HG03520 (cell line): ENCODE data around the gene PAQR5.
"Not testable (repeated sequence)": the region's sequence is repeated elsewhere in the genome, so short reads cannot be mapped to it uniquely, and the experiment has no call there.

ENCODE experiments used
- ATAC-seq: cut with Tn5 transposase; IDR thresholded peaks from one replicate; pipeline ENCODE4 v1.9.1; 2021; ENCODE audit warnings: mild to moderate bottlenecking, moderate library complexity; ENCODE audit not compliant: unreplicated experiment

Gene PAQR5

DNA sequence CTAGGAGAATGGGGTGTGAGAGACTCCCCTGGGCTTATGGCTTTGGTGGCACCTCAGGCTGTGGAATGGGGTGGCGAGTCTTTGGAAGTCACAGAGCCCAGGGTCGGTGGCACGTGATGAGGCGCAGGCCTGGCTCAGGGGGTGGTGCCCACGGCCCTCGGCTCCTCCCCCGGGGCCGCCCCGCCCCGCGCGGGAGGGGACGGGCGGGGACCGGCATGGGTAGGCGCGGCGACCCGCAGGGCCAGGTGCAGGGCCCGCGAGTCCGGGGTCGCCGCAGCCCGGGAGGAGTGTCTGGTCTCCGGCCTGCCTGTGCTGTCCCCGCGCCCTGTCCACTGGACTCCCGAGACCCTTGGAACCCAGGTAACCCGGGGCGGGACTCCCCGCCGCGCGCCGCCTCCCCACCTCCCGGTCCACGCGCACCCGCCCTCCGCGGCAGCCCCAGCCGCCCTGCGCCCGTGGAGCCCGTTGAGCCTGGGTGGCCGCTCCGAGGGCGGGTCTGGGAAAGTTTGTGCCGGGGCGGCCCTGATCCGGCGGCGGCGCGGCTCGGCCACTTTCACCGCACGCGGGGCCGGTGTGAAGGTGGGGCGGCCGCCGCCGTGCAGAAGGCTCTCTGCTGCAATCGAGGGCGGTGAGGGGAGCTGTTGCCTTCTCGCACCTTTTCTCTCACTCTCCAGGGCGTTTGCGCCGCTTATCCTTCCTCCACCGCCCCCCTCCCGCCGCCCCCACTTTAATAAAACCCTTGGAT lies at the start of gene PAQR5:
TSS of gene PAQR5 (plus strand) at position 216 of the 745 bp plus-strand sequence. CDS start 61,169 bp downstream, outside the sequence.
- no peak for ATAC-seq

DNA sequence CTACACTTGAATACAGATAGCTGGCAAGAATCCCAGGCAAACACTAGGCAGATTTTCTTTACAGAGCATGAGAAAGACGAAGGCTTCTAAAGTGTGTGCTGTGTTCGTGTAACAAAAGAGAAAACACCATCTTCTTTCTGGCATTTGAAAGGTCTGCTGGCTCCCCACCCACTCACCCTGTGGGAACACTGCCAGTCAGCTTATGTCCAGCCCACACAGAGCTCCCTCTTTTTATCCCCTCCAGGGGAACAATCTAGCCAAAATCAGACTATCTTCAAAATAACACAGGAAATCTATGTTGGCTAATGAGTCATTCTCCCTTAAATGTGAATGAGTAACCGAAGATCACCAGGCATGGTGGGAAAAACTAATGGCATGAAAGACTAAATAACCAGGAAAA lies 45.6 kb upstream of the PAQR5 start:
- no peak for ATAC-seq

GRCh38 chr15:69265347-69265955 lies 33.3 kb upstream of the PAQR5 start:
- ATAC-seq, result no peak

DNA sequence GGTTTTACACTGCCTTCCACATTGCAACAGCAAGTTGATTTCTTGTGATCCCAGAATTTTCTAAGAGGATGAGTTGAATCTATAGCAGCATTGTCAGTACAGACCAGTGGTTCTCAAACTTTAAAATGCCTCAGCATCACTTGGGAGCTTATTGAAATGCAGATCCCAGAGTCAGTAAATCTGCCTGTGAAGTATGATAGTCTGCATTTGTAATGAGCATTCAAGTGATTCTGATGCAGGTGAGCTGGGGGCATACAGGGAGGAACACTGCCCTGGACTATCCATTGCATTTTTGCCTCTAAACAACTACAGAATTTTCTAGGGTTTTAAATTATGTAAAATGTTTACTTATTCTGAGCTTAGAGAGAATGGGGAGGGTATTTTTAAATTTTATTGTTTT lies 27.5 kb upstream of the PAQR5 start:
- no peak for ATAC-seq

DNA sequence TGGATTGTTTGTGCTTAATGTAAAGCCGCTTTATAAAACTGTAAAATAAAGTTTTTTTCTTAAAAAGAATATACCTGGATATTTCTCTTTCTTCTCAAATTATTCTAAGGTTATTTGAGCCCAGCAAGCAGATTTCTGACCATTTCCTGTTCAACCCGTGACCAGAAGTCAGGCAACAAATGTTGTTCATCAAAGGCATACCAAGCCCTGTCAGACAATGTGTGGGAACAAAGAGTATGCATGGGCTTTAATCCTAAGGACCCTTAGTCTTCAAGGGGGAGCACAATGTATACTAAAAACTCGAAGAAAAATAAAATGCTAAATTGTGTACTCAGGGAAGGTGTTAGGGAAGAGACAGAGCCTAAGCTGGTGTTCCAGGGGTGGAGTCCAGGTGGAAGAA lies 26.6 kb upstream of the PAQR5 start:
- ATAC-seq, result no peak

DNA sequence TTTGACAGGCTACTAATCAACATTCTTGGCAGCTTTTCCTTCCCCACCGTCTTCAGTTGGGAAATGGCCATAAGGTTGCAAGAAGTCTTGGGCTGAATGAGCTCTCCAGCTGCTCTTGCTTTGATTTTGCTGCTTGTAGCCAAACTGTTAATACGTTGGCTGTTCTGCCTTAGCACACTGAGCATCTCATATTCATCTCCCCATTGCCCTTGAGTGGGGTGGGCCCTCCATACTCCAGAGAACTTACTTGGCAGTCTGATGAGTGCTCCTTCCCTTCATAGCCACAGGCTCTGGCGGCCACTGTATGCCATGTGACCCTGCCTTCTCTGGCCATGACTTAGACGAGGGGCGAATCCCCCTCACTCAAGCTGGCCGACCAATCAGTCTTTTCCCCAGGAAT lies 25.8 kb upstream of the PAQR5 start:
- no peak for ATAC-seq

- ATAC-seq, result no peak
Measured at GRCh38 chr15:69275074-69275670, 23.5 kb upstream of the PAQR5 start.

GRCh38 chr15:69275933-69276560 lies 22.7 kb upstream of the PAQR5 start:
- ATAC-seq, result no peak

- ATAC-seq, result no peak
Measured at GRCh38 chr15:69277316-69277715, 21.4 kb upstream of the PAQR5 start.

- no peak for ATAC-seq
Measured at GRCh38 chr15:69279636-69280035, 19.1 kb upstream of the PAQR5 start.

- ATAC-seq, result no peak
Measured at GRCh38 chr15:69280783-69281182, 17.9 kb upstream of the PAQR5 start.

DNA sequence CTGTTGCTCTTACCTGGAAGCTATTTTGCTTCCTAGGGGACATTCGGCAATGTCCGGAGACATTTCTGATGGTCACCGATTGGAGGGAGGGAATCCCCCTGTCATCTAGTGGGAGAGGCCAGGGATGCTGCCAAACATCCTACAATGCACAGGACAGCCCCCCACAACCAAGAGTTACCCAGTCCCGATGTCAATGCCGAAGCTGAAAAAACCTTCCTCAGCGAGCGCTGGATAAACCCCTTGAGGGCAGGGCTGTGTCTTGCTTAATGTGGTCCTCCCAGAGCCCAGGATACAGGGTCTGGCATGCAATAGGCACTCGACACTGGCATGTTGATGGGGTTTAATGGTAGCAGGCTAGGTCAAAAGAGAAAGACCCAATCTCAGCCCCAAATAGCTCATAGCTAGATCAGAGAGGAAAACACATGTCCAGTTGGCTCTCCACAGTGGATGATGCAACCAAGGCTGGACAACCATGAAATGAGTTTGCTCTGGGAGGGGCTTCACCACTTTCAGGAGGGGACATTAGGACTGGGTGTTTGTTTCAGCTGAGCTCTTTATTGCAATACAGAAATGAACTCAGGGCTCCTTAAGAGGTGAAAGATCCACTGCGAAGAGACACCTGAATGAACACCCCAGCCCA lies 16.5 kb upstream of the PAQR5 start:
- no peak for ATAC-seq

DNA sequence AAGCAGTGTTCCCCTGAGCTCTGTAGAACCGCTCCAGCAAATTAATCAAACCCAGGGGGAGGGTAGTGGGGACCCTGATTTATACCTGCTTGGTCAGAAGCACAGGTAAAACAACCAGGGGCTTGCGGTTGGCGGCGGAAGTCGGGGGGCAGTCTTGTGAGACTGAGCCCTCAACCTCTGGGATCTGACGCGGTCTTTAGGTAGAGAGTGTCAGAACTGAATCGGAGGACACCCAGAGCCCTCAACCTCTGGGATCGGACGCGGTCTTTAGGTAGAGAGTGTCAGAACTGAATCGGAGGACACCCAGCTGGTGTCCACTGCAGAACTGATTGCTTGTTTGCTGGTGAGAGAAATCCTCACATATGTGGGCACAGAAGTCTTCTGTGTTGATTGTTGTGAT lies 12.9 kb upstream of the PAQR5 start:
- no peak for ATAC-seq

DNA sequence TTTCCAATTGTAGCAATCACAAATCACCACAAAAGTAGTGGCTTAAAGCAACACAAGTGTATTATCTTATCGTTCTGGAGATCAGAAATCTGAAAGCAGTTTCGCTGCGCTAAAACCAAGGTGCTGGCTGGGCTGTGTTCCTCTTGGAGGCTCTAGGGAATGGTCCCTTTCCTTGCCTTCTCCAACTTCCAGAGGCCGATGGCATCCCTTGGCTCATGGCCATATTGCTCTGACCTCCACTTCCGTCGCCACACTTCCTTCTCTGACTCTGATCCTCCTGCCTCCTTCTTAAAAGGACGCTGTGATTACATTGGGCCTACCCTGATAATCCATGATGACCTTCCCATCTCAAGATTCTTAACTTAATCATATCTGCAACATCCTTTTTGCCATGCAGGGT lies 10.7 kb upstream of the PAQR5 start:
- no peak for ATAC-seq

DNA sequence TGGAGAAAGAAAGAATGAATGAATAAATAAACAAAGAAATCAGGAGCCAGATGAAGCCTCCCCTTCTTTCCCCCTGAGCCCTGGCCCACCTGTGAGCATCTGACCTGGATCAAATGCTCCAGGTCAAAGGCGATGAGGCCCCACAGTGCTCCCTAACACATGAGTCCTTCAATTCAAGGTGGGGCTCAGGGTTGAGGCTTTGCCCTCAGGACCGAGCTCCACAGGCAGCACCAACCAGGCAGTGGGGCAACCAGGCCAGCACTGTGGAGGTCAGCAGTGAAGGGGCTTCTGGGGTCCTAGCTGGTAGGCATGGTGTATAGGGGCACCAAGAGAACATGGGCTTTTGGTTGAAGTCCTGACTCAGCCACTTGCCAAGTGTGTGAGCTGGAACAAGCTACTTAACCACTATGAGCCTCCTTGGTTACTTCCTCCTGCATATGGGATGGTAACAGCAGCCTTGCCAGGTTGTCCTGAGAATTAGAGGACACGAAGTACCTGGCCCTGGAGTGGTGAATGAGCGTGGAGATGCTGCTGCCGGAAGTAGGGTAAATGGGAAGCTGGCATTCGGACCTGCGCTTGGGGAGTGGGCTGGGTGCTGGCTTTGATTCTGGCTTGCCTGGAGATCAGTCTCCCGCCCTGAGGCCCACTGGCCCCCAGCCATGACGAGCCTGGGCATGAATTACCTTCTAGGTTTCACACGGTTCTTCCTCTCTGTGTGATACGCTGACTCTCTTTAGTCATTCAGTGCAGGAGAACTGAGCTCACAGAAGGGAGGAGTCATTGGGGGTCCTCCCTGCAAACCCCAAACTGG lies 10.0 kb upstream of the PAQR5 start:
- no peak for ATAC-seq

DNA sequence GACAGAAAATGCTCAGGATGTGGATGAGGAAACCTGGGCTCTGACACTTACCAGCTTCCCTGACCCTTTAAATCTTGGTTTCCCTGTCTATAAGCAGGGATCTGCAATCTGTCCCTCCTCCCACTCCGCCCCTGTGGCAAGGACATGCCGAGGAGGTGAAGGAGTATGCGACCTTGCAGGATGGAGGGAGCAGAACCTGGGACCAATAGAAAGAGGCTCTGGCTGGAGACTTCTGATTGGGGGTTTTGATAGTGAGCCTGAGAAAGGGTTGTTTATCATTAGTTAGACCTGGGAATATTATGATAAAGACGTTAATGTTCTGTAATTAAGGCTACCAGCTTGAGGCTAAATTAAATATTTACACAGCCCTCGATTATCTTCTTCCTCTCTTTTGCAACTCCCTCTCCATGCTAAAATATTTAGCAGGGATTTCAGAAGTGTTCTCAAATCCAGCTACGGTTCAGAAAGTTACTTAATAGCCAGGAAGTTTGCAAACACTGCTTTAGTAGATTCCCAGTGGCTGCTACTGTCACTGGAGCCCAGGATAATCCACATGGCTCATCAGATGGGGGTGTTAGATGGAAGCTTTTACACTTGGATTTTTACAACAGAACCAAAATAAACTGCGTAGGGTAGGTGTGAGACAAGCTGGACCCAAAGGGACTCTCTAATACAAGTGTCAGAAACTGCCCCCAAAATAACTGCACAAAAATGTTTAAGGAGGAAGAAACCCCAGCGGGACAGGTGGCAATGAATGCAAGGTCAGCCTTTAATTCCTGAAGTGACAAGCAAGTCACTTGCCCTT lies 9.2 kb upstream of the PAQR5 start:
- ATAC-seq, result no peak

GRCh38 chr15:69290346-69291164 lies 8.2 kb upstream of the PAQR5 start:
- no peak for ATAC-seq

- ATAC-seq, result not testable (repeated sequence)
Measured at GRCh38 chr15:69291651-69292050, 7.1 kb upstream of the PAQR5 start.
